Progenitor cell of endocrine pancreas (in vitro differentiated cells): ENCODE data around the gene EFR3B. TPM values are rescaled to one million over a fixed set of nuclear protein-coding genes. Genes with fewer than 3 reads are reported as not detected.

Experiments used
- DNase-seq: peaks from one replicate; pipeline ENCODE4 v3.0.0; 2021; ENCODE audit warnings: low spot score; ENCODE audit not compliant: unreplicated experiment
- H3K27ac Mint-ChIP-seq: 2 replicates; pipeline ENCODE4 v1.8.0; 2021; ENCODE audit warnings: mild to moderate bottlenecking, moderate library complexity, mixed read lengths
- H3K27me3 Mint-ChIP-seq: 2 replicates; pipeline ENCODE4 v1.8.0; 2021; ENCODE audit warnings: mixed read lengths
- H3K36me3 Mint-ChIP-seq: 2 replicates; pipeline ENCODE4 v1.8.0; 2022; ENCODE audit warnings: mixed read lengths; ENCODE audit not compliant: insufficient read depth
- H3K4me1 Mint-ChIP-seq: 2 replicates; pipeline ENCODE4 v1.8.0; 2021; ENCODE audit warnings: low read depth, mixed read lengths
- H3K4me3 Mint-ChIP-seq: 2 replicates; pipeline ENCODE4 v1.8.0; 2021; ENCODE audit warnings: low read depth, mild to moderate bottlenecking, moderate library complexity, mixed read lengths
- H3K9me3 Mint-ChIP-seq: 2 replicates; pipeline ENCODE4 v1.8.0; 2021; ENCODE audit warnings: low read depth, mixed read lengths
- total RNA-seq: library from RNA; stranded (reverse); gene quantifications from 2 replicates; pipeline ENCODE4 v1.2.1, GENCODE V29; 2021
- TF ChIP-seq, protein P1 (sequence below): fragments of 200-600 bp; sonication (generic); IDR thresholded peaks from one replicate; pipeline ENCODE4 v1.5.0; 2021; ENCODE audit warnings: antibody characterized with exemption, mild to moderate bottlenecking; ENCODE audit not compliant: unreplicated experiment

The EFR3B gene
- total RNA-seq, 1 donor from 2014 or later: 23.3 TPM

DNA sequence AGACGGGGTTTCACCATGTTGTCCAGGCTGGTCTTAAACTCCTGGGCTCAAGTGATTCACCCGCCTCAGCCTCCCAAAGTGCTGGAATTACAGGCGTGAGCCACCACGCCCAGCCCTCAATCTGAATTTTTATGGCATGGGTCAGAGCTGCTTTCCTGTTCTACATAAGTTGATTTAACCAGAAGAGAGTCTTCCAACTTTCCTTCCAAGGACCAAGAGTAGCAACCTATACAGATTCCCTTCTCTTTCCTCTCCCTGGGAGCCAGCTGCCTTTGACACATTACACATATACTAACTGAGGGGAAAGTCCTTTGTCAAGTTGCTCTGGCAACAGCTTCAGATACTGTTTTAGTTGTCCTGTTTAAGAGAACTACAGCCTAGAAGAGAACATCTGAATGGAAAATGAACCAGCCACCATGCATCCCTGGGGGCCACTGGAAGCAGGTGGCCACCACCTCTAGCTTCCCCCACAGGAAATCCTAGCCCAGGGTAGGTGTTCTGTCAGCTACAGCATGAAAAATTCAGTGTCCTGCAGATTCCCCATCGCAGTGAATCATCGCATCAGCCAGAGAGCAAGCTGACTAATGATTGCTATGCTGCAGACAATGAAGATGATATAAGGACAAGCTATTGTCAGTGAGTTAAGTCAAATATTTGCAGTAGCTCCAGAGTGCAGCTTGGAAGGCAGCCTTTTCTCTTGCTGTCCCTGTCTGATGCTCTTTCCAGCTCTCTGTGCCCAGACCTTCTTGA lies 63.6 kb downstream of the EFR3B start:
- H3K4me1 Mint-ChIP-seq: no peaks in the 10 kb centered on the region
- no peak overlapping the region for H3K4me3 Mint-ChIP-seq
- H3K36me3 Mint-ChIP-seq: peaks cover 6% of the 10 kb centered on the region
- H3K27ac Mint-ChIP-seq: no peak overlapping the region
- H3K9me3 Mint-ChIP-seq: no peaks in the 10 kb centered on the region
- no peak for DNase-seq
- no peaks in the 10 kb centered on the region for H3K27me3 Mint-ChIP-seq
- TF ChIP-seq, protein P1, sequence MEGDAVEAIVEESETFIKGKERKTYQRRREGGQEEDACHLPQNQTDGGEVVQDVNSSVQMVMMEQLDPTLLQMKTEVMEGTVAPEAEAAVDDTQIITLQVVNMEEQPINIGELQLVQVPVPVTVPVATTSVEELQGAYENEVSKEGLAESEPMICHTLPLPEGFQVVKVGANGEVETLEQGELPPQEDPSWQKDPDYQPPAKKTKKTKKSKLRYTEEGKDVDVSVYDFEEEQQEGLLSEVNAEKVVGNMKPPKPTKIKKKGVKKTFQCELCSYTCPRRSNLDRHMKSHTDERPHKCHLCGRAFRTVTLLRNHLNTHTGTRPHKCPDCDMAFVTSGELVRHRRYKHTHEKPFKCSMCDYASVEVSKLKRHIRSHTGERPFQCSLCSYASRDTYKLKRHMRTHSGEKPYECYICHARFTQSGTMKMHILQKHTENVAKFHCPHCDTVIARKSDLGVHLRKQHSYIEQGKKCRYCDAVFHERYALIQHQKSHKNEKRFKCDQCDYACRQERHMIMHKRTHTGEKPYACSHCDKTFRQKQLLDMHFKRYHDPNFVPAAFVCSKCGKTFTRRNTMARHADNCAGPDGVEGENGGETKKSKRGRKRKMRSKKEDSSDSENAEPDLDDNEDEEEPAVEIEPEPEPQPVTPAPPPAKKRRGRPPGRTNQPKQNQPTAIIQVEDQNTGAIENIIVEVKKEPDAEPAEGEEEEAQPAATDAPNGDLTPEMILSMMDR: no peak

DNA sequence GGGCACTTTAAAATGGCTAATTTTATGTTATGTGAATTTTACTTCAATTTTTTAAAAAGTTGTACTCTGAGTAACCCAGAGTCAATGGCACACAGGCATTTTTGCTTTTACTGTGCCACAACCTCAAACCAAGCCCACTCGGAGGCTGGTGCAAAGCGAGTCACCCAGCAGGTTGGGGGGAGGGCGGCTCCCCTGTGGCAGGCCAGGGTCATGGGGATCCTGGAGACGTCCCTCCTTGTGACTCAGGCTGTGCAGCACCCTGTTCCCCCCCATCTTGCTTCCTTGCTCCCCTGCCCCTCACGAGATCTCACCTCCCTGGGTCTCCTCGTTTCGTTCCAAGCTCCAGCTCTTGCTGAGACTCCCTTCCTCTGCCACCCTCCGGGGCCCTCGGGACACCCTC lies 67.9 kb downstream of the EFR3B start:
- Mint-ChIP-seq H3K9me3 (no peaks in the 10 kb centered on the region), H3K27me3 (no peaks in the 10 kb centered on the region), H3K27ac (no peak overlapping the region), H3K4me1 (peaks cover 3% of the 10 kb centered on the region), H3K4me3 (no peak overlapping the region), H3K36me3 (peaks cover 3% of the 10 kb centered on the region)
- TF ChIP-seq, protein P1: no peak
- DNase-seq: no peak

DNA sequence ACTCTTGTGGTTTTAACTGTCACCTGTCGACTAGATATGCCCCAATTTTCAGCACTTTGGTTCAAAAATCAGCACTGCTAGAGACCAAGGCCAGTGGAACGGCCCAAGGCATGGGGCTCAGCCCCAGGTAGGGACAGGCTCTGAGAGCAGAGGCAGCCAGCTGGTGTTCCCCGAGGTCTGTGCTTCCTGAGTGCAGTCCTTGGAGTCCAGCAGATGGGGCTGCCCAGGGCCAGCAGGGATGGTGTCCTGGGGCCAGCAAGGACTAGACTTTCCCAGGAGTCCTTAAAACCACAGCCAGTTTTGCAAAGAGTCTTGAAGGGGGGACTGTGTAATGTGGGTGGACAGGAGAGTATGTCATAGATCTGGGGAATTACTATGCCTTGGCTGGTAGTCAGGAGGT lies 70.2 kb downstream of the EFR3B start:
- no peak overlapping the region for H3K27ac Mint-ChIP-seq
- TF ChIP-seq, protein P1: no peak
- H3K4me1 Mint-ChIP-seq: peaks cover 3% of the 10 kb centered on the region
- no peaks in the 10 kb centered on the region for H3K27me3 Mint-ChIP-seq
- DNase-seq: no peak
- peaks cover 5% of the 10 kb centered on the region for H3K36me3 Mint-ChIP-seq
- H3K9me3 Mint-ChIP-seq: no peaks in the 10 kb centered on the region
- no peak overlapping the region for H3K4me3 Mint-ChIP-seq

DNA sequence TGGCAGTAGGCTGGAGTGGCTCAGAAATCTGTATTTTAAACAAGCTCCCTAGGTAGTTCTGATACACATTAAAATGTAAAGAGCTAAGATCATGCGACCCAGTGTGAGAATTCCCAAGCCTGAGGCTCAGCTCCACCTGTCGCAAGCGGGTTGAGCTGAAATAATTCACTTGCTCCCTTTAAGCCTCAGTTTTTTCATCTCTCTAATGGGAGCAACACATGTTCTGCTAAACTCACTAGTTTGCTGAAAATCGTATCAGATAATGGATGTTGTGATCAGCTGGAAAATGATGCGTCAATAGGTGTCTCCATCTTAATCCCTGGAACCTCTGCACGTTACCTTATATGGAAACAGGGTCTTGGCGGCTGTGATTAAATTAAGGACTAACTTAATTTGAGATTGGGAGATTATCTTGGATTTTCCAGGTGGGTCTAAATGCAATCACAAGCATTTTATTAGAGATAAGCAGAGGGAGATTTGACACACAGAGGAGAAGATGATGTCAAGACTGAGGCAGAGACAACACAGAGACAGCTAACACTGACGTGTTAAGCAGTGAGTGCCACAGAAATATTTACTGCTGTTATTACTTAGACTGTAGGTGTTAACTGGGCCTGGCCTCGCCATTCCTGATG lies 73.5 kb downstream of the EFR3B start:
- Mint-ChIP-seq H3K4me3 (no peak overlapping the region), H3K9me3 (no peaks in the 10 kb centered on the region), H3K27ac (no peak overlapping the region), H3K4me1 (peaks cover 3% of the 10 kb centered on the region), H3K27me3 (no peaks in the 10 kb centered on the region), H3K36me3 (peaks cover 4% of the 10 kb centered on the region)
- DNase-seq: no peak
- TF ChIP-seq, protein P1: no peak

DNA sequence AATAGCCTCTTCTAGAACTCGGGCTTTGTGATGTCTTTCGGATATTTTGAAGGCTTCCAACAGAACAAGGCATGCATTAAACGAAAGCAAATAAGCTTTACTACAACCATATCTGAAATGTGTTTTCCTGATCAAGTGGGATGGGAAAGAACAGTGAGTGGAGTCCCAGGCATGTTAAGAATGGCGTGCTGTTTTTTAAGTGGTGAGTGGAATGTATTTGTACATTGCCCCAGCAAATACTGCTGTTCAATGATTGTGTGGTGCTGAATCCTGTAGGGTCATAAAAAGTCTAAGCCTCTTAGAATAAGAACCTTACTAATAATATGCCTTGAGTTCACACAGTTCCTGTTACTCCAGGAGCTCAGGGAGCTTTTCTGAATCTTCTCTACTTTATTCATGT lies 74.0 kb downstream of the EFR3B start:
- no peak overlapping the region for H3K27ac Mint-ChIP-seq
- H3K4me3 Mint-ChIP-seq: no peak overlapping the region

More for the DNA sequence above, 74.0 kb downstream of the EFR3B start:
- no peak for DNase-seq
- H3K36me3 Mint-ChIP-seq: peaks cover 4% of the 10 kb centered on the region
- H3K4me1 Mint-ChIP-seq: peaks cover 3% of the 10 kb centered on the region
- TF ChIP-seq, protein P1: no peak
- no peaks in the 10 kb centered on the region for H3K27me3 Mint-ChIP-seq
- H3K9me3 Mint-ChIP-seq: no peaks in the 10 kb centered on the region
